HT-29 (cell line): ENCODE results near the gene RBM7. TPM values are rescaled to one million over a fixed set of nuclear protein-coding genes. Genes with fewer than 3 reads are reported as not detected.

Source experiments
- DNase-seq: peaks from one replicate; pipeline ENCODE4 v3.0.0-alpha.2; 2015; ENCODE audit warnings: low spot score
- total RNA-seq: library from RNA; depleted of rRNA; stranded (reverse); fragments of >200 nt; shearing (Covaris generic); gene quantifications from 2 replicates; pipeline ENCODE4 v1.2.3, GENCODE V29; 2014; rRNA removed

RBM7 gene
- 18.7 and 24.0 TPM in 2 replicates for total RNA-seq

DNA sequence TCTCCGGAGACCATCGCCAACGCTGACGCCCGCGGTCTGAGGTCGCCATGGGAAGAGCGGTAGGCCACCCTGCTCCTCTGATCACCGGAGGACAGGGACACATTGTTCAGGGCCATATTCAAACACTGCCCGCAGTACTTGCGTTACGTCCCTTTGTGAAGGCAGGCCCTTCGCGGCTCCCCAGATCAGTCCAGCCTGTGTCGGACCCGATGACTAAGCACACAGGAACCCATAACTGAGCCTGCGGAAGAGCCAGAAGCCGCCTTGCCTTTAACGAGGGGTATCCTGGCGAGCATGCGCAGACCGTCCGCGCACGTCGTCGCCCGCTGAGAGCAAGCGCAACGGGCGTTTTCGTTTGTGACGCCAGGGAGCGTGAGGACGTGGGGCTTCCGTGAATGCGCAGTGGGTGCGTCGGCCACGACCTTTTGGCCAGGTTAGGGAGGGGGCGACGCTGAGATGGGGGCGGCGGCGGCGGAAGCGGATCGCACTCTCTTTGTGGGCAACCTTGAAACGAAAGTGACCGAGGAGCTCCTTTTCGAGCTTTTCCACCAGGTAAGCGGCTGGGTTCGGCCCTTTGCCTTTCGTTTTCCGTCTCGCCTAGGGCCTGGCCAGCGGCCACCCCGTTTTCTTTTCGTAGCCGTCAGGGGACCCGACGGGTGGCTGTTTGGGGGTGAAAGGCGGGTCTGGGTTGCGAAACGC is at the start of gene RBM7, which contains the start of gene C11orf71:
TSS of gene RBM7 (plus strand) at position 451 of the 699 bp plus-strand sequence. CDS start at position 457, 6 bp downstream.
TSS of gene C11orf71 (minus strand) at position 296 of the 699 bp plus-strand sequence. CDS start at position 116, 180 bp downstream.
- DNase-seq = peak; percentile 99

GRCh38 chr11:114353443-114353842 is 47.0 kb upstream of the RBM7 start:
- no peak for DNase-seq

DNA sequence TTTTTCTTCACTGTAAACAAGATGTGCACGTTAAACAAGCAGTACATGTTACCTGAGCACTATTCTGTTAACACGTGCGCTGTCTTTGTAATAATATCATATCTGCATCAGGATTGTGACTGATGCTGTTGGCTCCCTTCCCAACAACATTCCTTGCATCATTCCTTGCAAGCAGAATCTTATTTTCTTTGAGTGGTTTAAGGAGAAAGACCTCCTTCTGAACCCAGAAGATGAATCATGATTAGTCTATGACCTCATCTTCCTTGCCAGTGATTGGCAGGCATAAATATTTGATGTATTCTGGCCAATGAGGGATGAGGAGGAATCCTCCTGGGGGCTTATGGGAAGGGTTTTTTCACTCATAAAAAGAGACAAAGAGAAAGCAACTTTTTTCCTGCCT is 46.4 kb upstream of the RBM7 start:
- DNase-seq = no peak

DNA sequence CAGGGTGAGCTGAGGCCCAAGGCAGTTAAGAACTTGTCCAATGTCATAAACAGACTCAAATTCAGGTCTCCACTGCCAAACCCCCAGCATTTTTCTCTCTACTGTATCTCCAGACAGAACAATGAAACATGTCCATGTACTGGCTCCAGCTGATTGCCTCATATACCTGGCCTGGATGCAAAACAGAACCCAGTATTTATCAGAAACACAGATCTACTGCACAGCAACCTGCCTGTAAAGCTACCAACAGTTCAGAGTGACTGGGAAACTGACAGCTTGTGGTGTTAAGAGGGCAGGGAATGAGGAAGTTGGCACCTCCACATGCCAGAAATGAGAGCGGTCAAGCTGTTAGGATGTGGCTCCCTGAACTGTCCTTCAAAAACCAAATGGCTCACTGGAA is 41.8 kb upstream of the RBM7 start:
- peak; percentile 69 for DNase-seq

- DNase-seq = no peak
These were observed 41.1 kb upstream of the RBM7 start for GRCh38 chr11:114359342-114359741.

GRCh38 chr11:114362326-114362725 is 38.1 kb upstream of the RBM7 start:
- DNase-seq = no peak

DNA sequence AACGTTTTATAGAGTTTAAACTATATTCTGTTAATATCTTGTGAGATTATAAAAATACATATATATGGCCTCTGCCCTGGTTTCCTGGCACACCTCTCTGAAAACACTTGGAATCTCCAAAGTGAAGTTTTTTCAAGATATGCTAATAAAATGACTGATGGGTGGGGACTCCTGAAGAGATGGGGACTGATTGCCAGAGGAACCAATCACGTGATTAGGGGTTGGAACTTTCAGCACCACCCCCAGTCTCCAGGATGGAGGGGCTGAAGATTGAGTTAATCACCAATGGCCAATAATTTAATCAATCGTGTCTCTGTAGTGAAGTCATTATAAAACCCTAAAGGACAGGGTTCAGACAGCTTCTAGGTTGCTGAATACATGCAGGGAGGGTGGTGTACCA is 37.5 kb upstream of the RBM7 start:
- DNase-seq = no peak

DNA sequence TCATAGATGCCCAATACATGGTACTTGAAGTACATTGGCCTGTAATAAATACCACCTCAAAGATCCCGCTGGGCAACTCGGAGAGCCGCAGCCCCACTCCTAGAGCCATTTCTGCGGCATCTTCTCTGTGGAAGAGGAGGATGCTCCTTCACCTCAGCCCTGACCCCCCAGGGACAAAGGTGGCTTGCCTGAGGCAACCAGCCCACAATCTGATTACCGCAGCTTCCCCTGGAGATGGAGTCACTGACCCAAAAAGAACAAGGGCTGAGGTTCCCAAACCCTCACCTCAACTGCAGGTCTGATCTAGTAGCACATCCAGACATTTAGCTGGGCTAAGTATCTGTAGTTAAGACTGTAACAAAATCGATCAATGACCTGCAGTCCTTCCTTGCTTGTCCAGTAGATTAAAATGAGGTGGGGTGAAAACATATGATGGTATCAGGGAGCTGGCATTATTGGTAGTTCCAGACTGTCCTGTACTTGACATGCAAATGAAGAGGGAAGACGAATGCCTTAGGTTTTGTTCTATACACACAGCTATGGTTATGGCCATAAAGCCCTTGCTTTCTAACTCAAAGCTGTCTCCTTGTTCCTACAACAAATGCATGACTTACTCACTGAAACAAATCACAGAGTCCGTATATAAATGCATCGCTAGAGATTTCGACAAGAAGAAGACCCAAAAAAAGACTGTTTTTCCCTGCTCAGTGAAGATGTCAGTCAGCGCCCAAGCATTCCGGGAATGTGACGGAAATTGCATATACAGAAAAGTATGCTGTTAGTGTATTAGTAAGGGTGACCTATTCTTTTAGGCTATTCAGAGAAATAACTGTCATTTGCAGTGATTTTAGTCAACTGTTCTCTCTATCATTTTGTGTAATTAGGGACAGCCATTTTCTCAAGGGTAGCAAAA is 33.9 kb upstream of the RBM7 start:
- DNase-seq = no peak

GRCh38 chr11:114367244-114367957 is 33.1 kb upstream of the RBM7 start:
- DNase-seq = no peak

- no peak for DNase-seq
These were observed 31.4 kb upstream of the RBM7 start for GRCh38 chr11:114368918-114369680.

- no peak for DNase-seq
These were observed 25.4 kb upstream of the RBM7 start for GRCh38 chr11:114375052-114375451.

DNA sequence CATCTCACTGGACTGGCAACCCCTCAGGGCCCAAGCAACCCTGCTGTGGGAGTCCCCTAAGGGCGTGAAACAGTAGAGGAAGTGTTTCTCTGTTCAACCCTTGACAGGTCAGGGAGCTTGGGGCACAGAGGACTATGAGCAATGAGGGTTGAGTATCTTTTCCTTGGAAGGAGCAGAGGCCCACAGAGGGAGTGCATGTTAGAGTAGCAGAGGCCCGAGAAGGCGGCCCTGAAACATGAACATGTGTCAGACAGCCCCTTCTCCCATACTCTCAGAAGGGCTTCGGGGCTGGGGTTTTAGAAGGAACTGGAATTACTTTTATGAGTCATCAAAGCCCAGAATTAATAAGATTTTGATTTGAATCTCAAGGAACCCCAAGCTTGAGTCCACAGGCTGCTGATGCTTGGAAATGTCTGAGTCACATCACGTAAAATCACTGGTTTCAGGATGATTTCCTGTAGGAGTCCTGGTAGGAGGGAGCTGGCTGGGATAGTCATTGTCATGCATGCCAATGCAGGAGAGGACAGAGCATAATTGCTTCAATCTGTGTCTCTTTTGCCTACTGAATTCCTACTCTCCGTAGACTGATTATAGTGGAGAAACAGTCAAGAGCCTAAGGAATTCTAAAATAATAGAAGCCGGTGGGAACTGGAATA is 22.7 kb upstream of the RBM7 start:
- DNase-seq = no peak

- no peak for DNase-seq
These were observed 20.9 kb upstream of the RBM7 start for GRCh38 chr11:114379394-114380069.

GRCh38 chr11:114382509-114382908 is 18.0 kb upstream of the RBM7 start:
- DNase-seq = no peak

DNA sequence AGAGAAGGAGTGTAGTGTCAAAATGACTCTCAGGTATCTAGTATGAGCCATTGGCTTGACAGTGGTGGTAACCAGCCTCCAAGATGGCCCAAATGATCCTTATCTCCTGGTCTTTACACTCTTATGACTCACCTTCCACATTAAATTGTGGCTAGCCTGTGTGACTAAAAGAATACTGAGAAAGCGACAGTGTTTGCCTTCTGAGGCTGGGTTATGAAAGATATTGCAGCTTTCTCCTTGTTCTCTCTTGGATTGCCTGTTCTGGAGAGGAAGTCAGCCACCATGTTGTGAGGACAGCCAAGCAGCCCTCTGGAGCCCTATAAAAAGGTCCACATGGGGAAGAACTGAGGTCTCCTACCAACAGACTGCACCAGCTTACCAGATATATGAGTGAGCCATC is 16.0 kb upstream of the RBM7 start:
- no peak for DNase-seq

DNA sequence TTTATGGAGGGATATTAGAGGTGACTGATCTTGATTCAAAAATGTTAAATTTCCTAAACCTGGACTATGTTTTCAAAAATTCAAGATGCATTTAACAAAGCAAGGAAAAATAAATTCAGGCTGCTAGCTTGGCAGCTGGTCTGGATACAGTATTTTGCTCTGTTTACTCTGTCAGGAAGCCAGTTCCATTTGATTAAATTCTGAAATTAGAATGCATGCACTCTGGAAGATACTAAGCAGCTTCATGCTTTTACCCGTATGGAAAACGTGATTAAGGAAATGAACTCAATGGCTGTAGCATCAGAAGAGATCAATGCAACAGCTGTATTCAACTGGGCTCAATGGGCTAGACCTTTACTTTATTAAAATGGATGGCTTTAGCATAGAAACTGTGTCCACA is 14.3 kb upstream of the RBM7 start:
- DNase-seq = no peak

- DNase-seq = no peak
These were observed 13.9 kb upstream of the RBM7 start for GRCh38 chr11:114386545-114386944.

- DNase-seq = no peak
These were observed 7.5 kb upstream of the RBM7 start for GRCh38 chr11:114392735-114393667.

DNA sequence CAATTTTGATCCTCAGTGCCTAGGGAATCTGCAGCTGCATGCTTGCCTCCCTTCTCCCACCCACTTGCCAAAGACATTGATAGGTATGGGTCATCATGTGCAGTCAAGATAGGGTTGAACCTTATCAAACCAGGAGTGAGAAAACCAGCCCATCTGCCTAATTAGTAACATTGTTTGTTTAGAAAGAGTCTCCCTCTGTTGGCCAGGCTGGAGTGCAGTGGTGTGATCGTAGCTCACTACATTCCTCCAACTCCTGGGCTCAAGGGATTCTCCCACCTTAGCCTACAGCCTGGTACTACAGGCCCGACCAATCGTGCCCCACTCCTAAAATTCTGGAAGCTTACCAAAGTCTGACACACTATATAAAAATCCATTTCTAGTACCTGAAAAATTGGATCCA is 4.7 kb upstream of the RBM7 start:
- DNase-seq = peak; percentile 48
